HEK293 (cell line): ENCODE measurements around the gene FAM98C.
"Not testable (repeated sequence)": the region's sequence is repeated elsewhere in the genome, so short reads cannot be mapped to it uniquely, and the experiment has no call there.

Experiments used
- CTCF ChIA-PET: fragments of 350-600 bp; formaldehyde crosslinking; extraction: SDS; loops from one replicate; lab custom pipeline; 2021; ENCODE audit warnings: antibody characterized with exemption; lab: Yijun Ruan, JAX
- POLR2A ChIA-PET: fragments of 300-600 bp; formaldehyde crosslinking; extraction: SDS; loops from one replicate; lab custom pipeline; 2020; ENCODE audit warnings: antibody characterized with exemption, inconsistent platforms; lab: Yijun Ruan, JAX
- H3K27ac ChIP-seq: fragments of 200-500 bp; sonication (Bioruptor generic); 2 replicates; pipeline ENCODE4 v1.5.1; 2014; ENCODE audit warnings: low read depth, low read length, control low read depth, inconsistent platforms; ENCODE audit errors: extremely low read depth
- H3K36me3 ChIP-seq, 2 experiments: fragments of 200-500 bp in 1 of 2; sonication (Bioruptor generic) in 1 of 2; 1 replicate in 1 of 2; 2 replicates in 1 of 2; pipeline ENCODE4 v1.5.1; 2014 to 2017; ENCODE audit warnings: inconsistent platforms in 2 of 2, low read length in 2 of 2; ENCODE audit not compliant: control insufficient read depth in 2 of 2, insufficient read depth in 1 of 2
- H3K4me1 ChIP-seq: fragments of 200-500 bp; sonication (Bioruptor generic); 2 replicates; pipeline ENCODE4 v1.5.1; 2014; ENCODE audit warnings: mild to moderate bottlenecking, low read length, inconsistent platforms; ENCODE audit not compliant: control insufficient read depth, insufficient read depth
- H3K4me3 ChIP-seq: 2 replicates; pipeline ENCODE4 v1.5.1; 2011; ENCODE audit warnings: low read depth, mild to moderate bottlenecking, control low read depth, low read length, moderate library complexity
- H3K9me3 ChIP-seq: fragments of 200-500 bp; sonication (Bioruptor generic); 2 replicates; pipeline ENCODE4 v1.5.1; 2014; ENCODE audit warnings: low read depth, low read length, inconsistent platforms; ENCODE audit not compliant: control insufficient read depth, insufficient read depth
- HOXC10 ChIP-seq: sonication (generic); formaldehyde crosslinking; IDR thresholded peaks from 2 replicates; pipeline ENCODE4 v1.8.1; 2023; ENCODE audit warnings: mild to moderate bottlenecking, missing genetic modification reagents
- KLF7 ChIP-seq: fragments of 450-650 bp; formaldehyde crosslinking; IDR thresholded peaks from 2 replicates; pipeline ENCODE4 v1.5.1; 2016; ENCODE audit warnings: missing biosample characterization, missing genetic modification characterization, borderline replicate concordance
- OVOL3 ChIP-seq: fragments of 450-650 bp; formaldehyde crosslinking; IDR thresholded peaks from 2 replicates; pipeline ENCODE4 v1.5.1; 2016; ENCODE audit warnings: missing biosample characterization, missing genetic modification characterization
- PRDM1 ChIP-seq: fragments of 450-650 bp; formaldehyde crosslinking; IDR thresholded peaks from 2 replicates; pipeline ENCODE4; 2016; ENCODE audit warnings: missing biosample characterization, missing genetic modification characterization
- SP3 ChIP-seq: fragments of 450-650 bp; formaldehyde crosslinking; IDR thresholded peaks from 2 replicates; pipeline ENCODE4 v1.5.1; 2016; ENCODE audit warnings: missing biosample characterization, missing genetic modification characterization
- YY1 ChIP-seq: fragments of 450-650 bp; formaldehyde crosslinking; IDR thresholded peaks from 2 replicates; pipeline ENCODE4 v1.5.1; 2018; ENCODE audit warnings: missing biosample characterization, missing genetic modification characterization
- ZBTB17 ChIP-seq: fragments of 450-650 bp; formaldehyde crosslinking; IDR thresholded peaks from 2 replicates; pipeline ENCODE4 v1.5.1; 2016; ENCODE audit warnings: missing biosample characterization, missing genetic modification characterization
- ZIC2 ChIP-seq: fragments of 450-650 bp; formaldehyde crosslinking; IDR thresholded peaks from 2 replicates; pipeline ENCODE4 v1.5.1; 2016; ENCODE audit warnings: missing biosample characterization, missing genetic modification characterization
- ZNF121 ChIP-seq: fragments of 450-650 bp; formaldehyde crosslinking; IDR thresholded peaks from 2 replicates; pipeline ENCODE4 v1.5.1; 2016; ENCODE audit warnings: missing biosample characterization, missing genetic modification characterization
- ZNF48 ChIP-seq: fragments of 450-650 bp; formaldehyde crosslinking; IDR thresholded peaks from 2 replicates; pipeline ENCODE4 v1.5.1; 2016; ENCODE audit warnings: missing biosample characterization, missing genetic modification characterization
- ZNF654 ChIP-seq: fragments of 450-650 bp; formaldehyde crosslinking; IDR thresholded peaks from 2 replicates; pipeline ENCODE4 v1.5.1; 2016; ENCODE audit warnings: low read depth, missing biosample characterization, missing genetic modification characterization
- ZNF670 ChIP-seq: fragments of 450-650 bp; formaldehyde crosslinking; IDR thresholded peaks from 2 replicates; pipeline ENCODE4 v1.5.1; 2016; ENCODE audit warnings: missing biosample characterization, missing genetic modification characterization, low read depth
- TF ChIP-seq, protein P1 (sequence below): fragments of 450-650 bp; formaldehyde crosslinking; IDR thresholded peaks from 2 replicates; pipeline ENCODE4 v1.5.1; 2016; ENCODE audit warnings: missing biosample characterization, missing genetic modification characterization
- TF ChIP-seq, protein P2 (sequence below): fragments of 450-650 bp; formaldehyde crosslinking; IDR thresholded peaks from 2 replicates; pipeline ENCODE4 v1.5.1; 2016; ENCODE audit warnings: missing biosample characterization, missing genetic modification characterization
- TF ChIP-seq, protein P3 (sequence below): fragments of 450-650 bp; formaldehyde crosslinking; IDR thresholded peaks from 2 replicates; pipeline ENCODE4 v1.5.1; 2017; ENCODE audit warnings: missing biosample characterization, missing genetic modification characterization
- TF ChIP-seq, protein P4 (sequence below): IDR thresholded peaks from 2 replicates; pipeline ENCODE4 v1.6.1; 2011; ENCODE audit warnings: mild to moderate bottlenecking, low read depth, low read length, borderline replicate concordance
- TF ChIP-seq, protein P5 (sequence below): fragments of 450-650 bp; formaldehyde crosslinking; IDR thresholded peaks from 2 replicates; pipeline ENCODE4 v1.5.1; 2016; ENCODE audit warnings: missing biosample characterization, missing genetic modification characterization, borderline replicate concordance
- TF ChIP-seq, protein P6 (sequence below): fragments of 450-650 bp; formaldehyde crosslinking; IDR thresholded peaks from 2 replicates; pipeline ENCODE4 v1.5.1; 2017; ENCODE audit warnings: missing biosample characterization, missing genetic modification characterization

The FAM98C gene

DNA sequence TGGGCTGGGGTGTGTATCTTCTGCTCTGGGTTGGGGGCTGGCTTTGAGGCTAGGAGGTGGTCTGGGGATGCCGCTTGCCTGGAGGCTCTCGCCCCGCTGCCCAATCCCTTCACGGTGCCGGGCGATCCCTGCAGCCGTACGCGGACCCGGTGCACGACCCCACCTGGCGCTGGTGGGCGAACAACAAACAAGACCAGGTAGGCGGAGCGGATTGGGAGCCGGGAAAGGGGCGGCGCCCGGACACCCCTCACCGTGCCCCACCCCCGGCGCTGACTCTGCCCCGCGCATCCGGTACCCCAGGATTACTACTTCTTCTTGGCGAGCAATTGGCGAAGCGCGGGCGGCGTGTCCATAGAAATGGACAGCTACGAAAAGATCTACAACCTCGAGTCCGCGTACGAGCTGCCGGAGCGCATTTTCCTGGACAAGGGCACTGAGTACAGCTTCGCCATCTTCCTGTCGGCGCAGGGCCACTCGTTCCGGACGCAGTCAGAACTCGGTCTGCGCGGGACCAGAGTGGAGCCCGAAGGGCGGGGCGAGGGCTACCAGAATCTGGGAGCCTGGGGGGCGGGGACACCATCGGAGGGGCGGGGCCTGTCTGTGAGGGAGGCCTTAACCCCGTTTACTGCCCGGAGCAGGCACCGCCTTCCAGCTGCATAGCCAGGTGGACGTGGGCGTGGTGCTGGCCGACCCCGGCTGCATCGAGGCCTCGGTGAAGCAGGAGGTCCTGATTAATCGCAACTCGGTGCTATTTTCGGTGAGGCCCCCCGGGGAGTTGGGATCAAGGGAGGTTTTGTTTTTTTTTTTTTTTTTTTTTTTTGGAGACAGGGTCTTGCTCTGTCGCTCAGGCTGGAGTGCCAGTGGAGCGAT, 40.6 kb upstream of the FAM98C start (continued):
- TF ChIP-seq, protein P1, sequence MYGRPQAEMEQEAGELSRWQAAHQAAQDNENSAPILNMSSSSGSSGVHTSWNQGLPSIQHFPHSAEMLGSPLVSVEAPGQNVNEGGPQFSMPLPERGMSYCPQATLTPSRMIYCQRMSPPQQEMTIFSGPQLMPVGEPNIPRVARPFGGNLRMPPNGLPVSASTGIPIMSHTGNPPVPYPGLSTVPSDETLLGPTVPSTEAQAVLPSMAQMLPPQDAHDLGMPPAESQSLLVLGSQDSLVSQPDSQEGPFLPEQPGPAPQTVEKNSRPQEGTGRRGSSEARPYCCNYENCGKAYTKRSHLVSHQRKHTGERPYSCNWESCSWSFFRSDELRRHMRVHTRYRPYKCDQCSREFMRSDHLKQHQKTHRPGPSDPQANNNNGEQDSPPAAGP (tag by site-specific recombination), result peak; percentile 50; the same call in 1 of the 2 replicates
- no peak for TF ChIP-seq ZNF670 (tag by site-specific recombination)

DNA sequence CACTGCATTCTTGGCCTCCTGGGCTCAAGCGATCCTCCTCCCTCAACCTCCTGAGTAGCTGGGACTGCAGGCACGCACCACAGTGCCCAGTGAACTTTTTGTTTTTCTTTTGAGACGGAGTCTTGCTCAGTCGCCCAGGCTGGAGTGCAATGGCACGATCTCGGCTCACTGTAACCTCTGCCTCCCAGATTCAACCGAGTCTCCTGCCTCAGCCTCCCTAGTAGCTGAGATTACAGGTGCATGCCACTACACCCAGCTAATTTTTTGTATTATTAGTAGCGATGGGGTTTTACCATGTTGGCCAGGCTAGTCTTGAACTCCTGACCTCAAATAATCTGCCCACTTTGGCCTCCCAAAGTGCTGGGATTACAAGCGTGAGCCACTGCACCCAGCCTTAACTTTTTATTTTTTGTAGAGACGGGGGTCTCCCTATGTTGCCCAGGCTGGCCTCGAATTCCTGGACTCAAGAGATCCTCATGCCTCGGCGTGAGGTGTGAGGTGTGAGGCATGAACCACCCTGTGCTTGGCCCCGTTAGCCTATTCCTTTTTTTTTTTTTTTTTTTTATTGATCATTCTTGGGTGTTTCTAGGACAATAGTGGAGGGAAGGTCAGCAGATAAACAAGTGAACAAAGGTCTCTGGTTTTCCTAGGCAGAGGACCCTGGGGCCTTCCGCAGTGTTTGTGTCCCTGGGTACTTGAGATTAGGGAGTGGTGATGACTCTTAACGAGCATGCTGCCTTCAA, 39.8 kb upstream of the FAM98C start:
- H3K9me3 ChIP-seq, H3K27ac ChIP-seq, H3K4me3 ChIP-seq, H3K36me3 ChIP-seq, H3K4me1 ChIP-seq: not testable (repeated sequence)
- TF ChIP-seq ZNF121 (tag by site-specific recombination), result peak; percentile 94
- TF ChIP-seq, protein P2, sequence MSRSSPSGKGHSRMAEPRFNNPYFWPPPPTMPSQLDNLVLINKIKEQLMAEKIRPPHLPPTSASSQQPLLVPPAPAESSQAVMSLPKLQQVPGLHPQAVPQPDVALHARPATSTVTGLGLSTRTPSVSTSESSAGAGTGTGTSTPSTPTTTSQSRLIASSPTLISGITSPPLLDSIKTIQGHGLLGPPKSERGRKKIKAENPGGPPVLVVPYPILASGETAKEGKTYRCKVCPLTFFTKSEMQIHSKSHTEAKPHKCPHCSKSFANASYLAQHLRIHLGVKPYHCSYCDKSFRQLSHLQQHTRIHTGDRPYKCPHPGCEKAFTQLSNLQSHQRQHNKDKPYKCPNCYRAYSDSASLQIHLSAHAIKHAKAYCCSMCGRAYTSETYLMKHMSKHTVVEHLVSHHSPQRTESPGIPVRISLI, result 0 out of 2 replicates have a peak, but pooled peaks have one; percentile 25
- CTCF ChIA-PET, result interaction anchor here (0.6 to 1.4 kb wide), 5 partner anchors 11 to 1854 kb away, joined by 3 to 5 read pairs (median 4); partner anchors contain the start of genes CATSPERG, FAM98C and PSMD8
- POLR2A ChIA-PET, result interaction anchor here (0.9 to 2.8 kb wide), 6 partner anchors 11 to 256 kb away, joined by 3 to 49 read pairs (median 8); partner anchors contain the start of genes EIF3K, FAM98C, GGN and PSMD8

DNA sequence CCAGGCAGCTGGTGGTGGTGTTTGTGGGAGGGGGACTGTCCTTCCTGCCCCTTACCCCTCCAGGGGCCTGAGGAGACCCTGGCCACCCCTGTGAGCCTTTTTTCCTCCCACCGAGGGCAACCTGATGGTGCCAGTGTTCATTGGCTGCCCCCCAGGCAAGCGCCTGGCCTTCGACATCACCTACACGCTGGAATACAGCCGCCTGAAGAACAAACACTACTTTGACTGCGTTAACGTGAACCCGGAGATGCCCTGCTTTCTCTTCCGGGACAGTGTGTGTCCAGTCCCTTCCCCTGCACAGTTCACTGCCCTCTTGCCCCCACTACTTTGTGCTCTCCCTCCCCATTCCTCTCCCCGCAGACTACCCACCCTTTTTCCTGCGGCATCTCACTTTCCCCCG, 35.9 kb upstream of the FAM98C start:
- Histone ChIP-seq H3K9me3 (no peaks in the 10 kb centered on the region), H3K4me1 (peaks cover 5% of the 10 kb centered on the region), H3K4me3 (no peak overlapping the region), H3K36me3 (no peaks in the 10 kb centered on the region; a peak in 1 of 3 replicates), H3K27ac (no peak overlapping the region)
- ChIA-PET POLR2A (interaction anchor here (1.1 kb wide), 1 partner anchor 30 kb away, joined by 3 read pairs; no protein-coding TSS in a partner anchor), CTCF (interaction anchor here (1.4 kb wide), 1 partner anchor 133 kb away, joined by 6 read pairs; no protein-coding TSS in a partner anchor)
- TF ChIP-seq, protein P3, sequence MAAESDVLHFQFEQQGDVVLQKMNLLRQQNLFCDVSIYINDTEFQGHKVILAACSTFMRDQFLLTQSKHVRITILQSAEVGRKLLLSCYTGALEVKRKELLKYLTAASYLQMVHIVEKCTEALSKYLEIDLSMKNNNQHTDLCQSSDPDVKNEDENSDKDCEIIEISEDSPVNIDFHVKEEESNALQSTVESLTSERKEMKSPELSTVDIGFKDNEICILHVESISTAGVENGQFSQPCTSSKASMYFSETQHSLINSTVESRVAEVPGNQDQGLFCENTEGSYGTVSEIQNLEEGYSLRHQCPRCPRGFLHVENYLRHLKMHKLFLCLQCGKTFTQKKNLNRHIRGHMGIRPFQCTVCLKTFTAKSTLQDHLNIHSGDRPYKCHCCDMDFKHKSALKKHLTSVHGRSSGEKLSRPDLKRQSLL (tag by site-specific recombination), result no peak
- TF ChIP-seq ZBTB17 (tag by site-specific recombination) (no peak), PRDM1 (no peak), SP3 (tag by site-specific recombination) (no peak), OVOL3 (tag by site-specific recombination) (no peak), ZNF121 (tag by site-specific recombination) (no peak), HOXC10 (CRISPR knock-in tag) (no peak), ZNF654 (tag by site-specific recombination) (no peak), ZIC2 (tag by site-specific recombination) (no peak), KLF7 (tag by site-specific recombination) (no peak), ZNF48 (tag by site-specific recombination) (no peak), YY1 (tag by site-specific recombination) (no peak)
- TF ChIP-seq, protein P4, sequence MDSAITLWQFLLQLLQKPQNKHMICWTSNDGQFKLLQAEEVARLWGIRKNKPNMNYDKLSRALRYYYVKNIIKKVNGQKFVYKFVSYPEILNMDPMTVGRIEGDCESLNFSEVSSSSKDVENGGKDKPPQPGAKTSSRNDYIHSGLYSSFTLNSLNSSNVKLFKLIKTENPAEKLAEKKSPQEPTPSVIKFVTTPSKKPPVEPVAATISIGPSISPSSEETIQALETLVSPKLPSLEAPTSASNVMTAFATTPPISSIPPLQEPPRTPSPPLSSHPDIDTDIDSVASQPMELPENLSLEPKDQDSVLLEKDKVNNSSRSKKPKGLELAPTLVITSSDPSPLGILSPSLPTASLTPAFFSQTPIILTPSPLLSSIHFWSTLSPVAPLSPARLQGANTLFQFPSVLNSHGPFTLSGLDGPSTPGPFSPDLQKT, result no peak
- TF ChIP-seq, protein P5, sequence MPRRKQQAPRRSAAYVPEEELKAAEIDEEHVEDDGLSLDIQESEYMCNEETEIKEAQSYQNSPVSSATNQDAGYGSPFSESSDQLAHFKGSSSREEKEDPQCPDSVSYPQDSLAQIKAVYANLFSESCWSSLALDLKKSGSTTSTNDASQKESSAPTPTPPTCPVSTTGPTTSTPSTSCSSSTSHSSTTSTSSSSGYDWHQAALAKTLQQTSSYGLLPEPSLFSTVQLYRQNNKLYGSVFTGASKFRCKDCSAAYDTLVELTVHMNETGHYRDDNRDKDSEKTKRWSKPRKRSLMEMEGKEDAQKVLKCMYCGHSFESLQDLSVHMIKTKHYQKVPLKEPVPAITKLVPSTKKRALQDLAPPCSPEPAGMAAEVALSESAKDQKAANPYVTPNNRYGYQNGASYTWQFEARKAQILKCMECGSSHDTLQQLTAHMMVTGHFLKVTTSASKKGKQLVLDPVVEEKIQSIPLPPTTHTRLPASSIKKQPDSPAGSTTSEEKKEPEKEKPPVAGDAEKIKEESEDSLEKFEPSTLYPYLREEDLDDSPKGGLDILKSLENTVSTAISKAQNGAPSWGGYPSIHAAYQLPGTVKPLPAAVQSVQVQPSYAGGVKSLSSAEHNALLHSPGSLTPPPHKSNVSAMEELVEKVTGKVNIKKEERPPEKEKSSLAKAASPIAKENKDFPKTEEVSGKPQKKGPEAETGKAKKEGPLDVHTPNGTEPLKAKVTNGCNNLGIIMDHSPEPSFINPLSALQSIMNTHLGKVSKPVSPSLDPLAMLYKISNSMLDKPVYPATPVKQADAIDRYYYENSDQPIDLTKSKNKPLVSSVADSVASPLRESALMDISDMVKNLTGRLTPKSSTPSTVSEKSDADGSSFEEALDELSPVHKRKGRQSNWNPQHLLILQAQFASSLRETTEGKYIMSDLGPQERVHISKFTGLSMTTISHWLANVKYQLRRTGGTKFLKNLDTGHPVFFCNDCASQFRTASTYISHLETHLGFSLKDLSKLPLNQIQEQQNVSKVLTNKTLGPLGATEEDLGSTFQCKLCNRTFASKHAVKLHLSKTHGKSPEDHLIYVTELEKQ (tag by site-specific recombination), result no peak
- TF ChIP-seq, protein P6, sequence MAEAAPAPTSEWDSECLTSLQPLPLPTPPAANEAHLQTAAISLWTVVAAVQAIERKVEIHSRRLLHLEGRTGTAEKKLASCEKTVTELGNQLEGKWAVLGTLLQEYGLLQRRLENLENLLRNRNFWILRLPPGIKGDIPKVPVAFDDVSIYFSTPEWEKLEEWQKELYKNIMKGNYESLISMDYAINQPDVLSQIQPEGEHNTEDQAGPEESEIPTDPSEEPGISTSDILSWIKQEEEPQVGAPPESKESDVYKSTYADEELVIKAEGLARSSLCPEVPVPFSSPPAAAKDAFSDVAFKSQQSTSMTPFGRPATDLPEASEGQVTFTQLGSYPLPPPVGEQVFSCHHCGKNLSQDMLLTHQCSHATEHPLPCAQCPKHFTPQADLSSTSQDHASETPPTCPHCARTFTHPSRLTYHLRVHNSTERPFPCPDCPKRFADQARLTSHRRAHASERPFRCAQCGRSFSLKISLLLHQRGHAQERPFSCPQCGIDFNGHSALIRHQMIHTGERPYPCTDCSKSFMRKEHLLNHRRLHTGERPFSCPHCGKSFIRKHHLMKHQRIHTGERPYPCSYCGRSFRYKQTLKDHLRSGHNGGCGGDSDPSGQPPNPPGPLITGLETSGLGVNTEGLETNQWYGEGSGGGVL (tag by site-specific recombination), result no peak
